RWPE2 (cell line): ENCODE measurements around the gene USF1.

Experiments
- ATAC-seq: fragments of 200-7000 bp; cut with Tn5 transposase; 3 replicates; pipeline ENCODE4 v1.9.1; 2021; ENCODE audit warnings: low read depth
- DNase-seq: peaks from one replicate; pipeline ENCODE4 v3.0.0-alpha.2; 2020; ENCODE audit warnings: low spot score
- H3K27ac ChIP-seq: fragments of 450-650 bp; 2 replicates; pipeline ENCODE4 v1.5.1; 2017; ENCODE audit warnings: mild to moderate bottlenecking; ENCODE audit not compliant: poor library complexity, severe bottlenecking
- H3K27me3 ChIP-seq: fragments of 250-450 bp; sonication (Bioruptor Pico); 2 replicates; pipeline ENCODE4 v1.5.1; 2021; ENCODE audit warnings: mild to moderate bottlenecking, moderate library complexity; ENCODE audit not compliant: insufficient read depth, poor library complexity, severe bottlenecking
- H3K36me3 ChIP-seq: fragments of 250-450 bp; sonication (Bioruptor Pico); 2 replicates; pipeline ENCODE4 v1.5.1; 2020; ENCODE audit warnings: low read depth, mild to moderate bottlenecking, moderate library complexity
- H3K4me1 ChIP-seq: fragments of 250-450 bp; sonication (Bioruptor Pico); 2 replicates; pipeline ENCODE4 v1.5.1; 2021; ENCODE audit warnings: mild to moderate bottlenecking, moderate library complexity; ENCODE audit not compliant: insufficient read depth, poor library complexity, severe bottlenecking
- H3K4me3 ChIP-seq: fragments of 250-450 bp; sonication (Bioruptor Pico); 2 replicates; pipeline ENCODE4 v1.5.1; 2021; ENCODE audit warnings: mild to moderate bottlenecking, moderate library complexity; ENCODE audit not compliant: severe bottlenecking
- H3K9me3 ChIP-seq: fragments of 250-450 bp; sonication (Bioruptor Pico); 2 replicates; pipeline ENCODE4 v1.5.1; 2021; ENCODE audit warnings: mild to moderate bottlenecking, moderate library complexity; ENCODE audit not compliant: severe bottlenecking
- TF ChIP-seq, protein P1 (sequence below): fragments of 450-650 bp; IDR thresholded peaks from one replicate; pipeline ENCODE4 v1.5.1; 2017; ENCODE audit warnings: mild to moderate bottlenecking, moderate library complexity; ENCODE audit not compliant: poor library complexity, severe bottlenecking

Gene USF1

DNA sequence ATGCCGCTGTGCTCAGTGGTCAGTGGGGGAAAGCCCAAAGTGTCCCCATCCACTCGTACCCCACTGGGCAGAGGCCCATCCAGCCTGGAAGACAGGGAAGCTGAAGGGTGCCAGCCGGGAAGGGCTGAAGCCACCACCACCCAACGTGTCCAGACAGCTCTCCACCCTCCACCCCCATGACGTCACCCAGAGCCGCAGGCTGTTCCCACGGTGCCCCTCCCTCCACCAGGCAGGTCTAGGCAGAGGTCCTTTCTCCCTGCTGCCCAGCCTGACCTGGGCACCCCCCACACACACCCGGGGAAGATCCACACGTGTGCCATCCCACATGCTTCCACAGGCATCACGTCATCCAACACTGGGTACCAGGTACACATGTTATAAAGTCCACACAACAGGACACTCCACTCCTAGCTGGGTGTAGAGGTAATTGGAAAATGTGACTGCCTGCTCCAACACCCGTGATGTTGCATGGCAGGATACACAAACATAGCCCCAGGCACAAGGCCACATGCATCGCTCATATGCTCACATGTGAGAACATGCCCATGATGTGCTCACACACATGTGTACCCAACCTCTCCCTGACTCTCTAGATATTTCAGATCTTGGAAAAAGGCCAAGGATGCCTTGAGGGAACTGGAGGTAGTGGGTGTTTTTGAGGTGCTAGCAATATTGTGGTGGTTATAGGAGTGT, 29.0 kb upstream of the USF1 start:
- H3K4me1 ChIP-seq: peaks cover 23% of the 10 kb centered on the region
- no peaks in the 10 kb centered on the region for H3K27me3 ChIP-seq
- no peaks in the 10 kb centered on the region for H3K36me3 ChIP-seq
- peak overlapping the region; percentile 54 for H3K27ac ChIP-seq
- H3K9me3 ChIP-seq: no peaks in the 10 kb centered on the region
- H3K4me3 ChIP-seq: peak overlapping the region; percentile 8
- ATAC-seq (peak; percentile 78), DNase-seq (peak; percentile 92)
- TF ChIP-seq, protein P1, sequence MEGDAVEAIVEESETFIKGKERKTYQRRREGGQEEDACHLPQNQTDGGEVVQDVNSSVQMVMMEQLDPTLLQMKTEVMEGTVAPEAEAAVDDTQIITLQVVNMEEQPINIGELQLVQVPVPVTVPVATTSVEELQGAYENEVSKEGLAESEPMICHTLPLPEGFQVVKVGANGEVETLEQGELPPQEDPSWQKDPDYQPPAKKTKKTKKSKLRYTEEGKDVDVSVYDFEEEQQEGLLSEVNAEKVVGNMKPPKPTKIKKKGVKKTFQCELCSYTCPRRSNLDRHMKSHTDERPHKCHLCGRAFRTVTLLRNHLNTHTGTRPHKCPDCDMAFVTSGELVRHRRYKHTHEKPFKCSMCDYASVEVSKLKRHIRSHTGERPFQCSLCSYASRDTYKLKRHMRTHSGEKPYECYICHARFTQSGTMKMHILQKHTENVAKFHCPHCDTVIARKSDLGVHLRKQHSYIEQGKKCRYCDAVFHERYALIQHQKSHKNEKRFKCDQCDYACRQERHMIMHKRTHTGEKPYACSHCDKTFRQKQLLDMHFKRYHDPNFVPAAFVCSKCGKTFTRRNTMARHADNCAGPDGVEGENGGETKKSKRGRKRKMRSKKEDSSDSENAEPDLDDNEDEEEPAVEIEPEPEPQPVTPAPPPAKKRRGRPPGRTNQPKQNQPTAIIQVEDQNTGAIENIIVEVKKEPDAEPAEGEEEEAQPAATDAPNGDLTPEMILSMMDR: no peak

DNA sequence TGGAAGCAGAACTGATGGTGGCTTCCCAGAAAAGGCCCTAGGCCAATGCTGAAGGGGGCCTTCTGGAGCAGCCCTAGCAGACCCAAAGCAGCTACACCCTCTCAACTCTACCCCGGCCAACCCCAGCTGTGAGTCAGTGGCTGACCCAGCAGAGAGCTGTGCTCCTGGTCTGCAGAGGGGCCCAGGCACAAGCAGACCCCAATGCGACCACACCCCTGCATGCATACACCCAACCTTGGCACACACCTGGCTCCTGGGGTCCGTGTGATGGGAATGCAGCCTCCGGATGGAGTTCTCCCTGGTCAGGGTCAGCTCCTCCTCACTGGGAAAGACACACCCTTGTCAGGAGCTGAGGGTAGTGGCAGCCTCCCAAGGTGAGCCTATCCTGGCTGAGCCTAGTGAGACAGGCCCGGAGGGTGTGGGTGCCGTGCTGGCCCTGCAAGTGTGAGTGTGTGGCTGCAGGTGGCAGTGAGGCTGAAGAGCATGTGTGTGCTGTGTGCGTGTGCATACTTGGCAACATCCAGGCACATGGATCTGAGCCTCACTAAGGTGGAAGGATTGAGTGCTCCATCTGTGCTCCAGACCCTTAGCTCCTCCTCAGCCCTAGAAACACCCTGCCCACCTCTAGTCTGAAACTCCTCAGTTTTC, 27.8 kb upstream of the USF1 start:
- Histone ChIP-seq H3K9me3 (no peaks in the 10 kb centered on the region), H3K36me3 (no peaks in the 10 kb centered on the region), H3K27ac (peak overlapping the region; percentile 54), H3K4me3 (no peak overlapping the region), H3K4me1 (peaks cover 23% of the 10 kb centered on the region), H3K27me3 (no peaks in the 10 kb centered on the region)
- DNase-seq (peak; percentile 72), ATAC-seq (peak; percentile 56)
- TF ChIP-seq, protein P1: no peak

GRCh38 chr1:161072751-161073449, 27.1 kb upstream of the USF1 start:
- ATAC-seq: no peak
- DNase-seq: no peak
- TF ChIP-seq, protein P1: no peak

DNA sequence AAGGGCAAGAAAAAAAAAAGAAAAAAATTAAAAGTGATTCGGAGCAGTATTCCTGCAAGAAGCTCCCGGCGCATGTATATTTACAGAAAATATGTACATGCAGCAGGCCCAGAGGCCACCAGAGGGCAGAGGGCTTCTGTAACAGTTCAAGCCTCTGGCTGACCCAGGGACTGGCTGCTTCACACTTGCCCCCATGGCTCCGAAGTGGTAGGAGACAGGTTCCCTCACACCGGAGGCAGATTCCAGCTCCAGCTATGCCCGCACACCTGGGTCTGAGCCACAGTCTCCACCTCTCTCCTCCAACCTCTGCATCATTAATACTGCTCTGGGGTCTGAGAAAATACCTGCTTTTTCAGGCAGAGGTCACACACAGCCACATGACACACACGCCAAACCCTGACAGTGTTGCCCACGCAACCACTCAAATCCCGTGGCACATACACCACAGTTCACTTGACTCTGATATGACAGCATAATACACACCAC, 26.2 kb upstream of the USF1 start:
- no peaks in the 10 kb centered on the region for H3K27me3 ChIP-seq
- H3K36me3 ChIP-seq: no peaks in the 10 kb centered on the region
- DNase-seq (peak; percentile 78), ATAC-seq (peak; percentile 20; the same call in 1 of the 3 replicates)
- TF ChIP-seq, protein P1: peak; percentile 80
- H3K27ac ChIP-seq: no peak overlapping the region
- peaks cover 23% of the 10 kb centered on the region for H3K4me1 ChIP-seq
- no peaks in the 10 kb centered on the region for H3K9me3 ChIP-seq
- H3K4me3 ChIP-seq: no peak overlapping the region

More at GRCh38 chr1:161072751-161073449, 27.1 kb upstream of the USF1 start:
- H3K27ac ChIP-seq: peak overlapping the region; percentile 54
- H3K9me3 ChIP-seq: no peaks in the 10 kb centered on the region
- no peak overlapping the region for H3K4me3 ChIP-seq
- peaks cover 23% of the 10 kb centered on the region for H3K4me1 ChIP-seq
- no peaks in the 10 kb centered on the region for H3K36me3 ChIP-seq
- H3K27me3 ChIP-seq: no peaks in the 10 kb centered on the region
